Limb (tissue), 2 donors: ENCODE results near the gene CHML.
A peak's percentile ranks its signal among the peaks of the same experiment; 100 is the strongest.
"Not testable (repeated sequence)": the region's sequence is repeated elsewhere in the genome, so short reads cannot be mapped to it uniquely, and the experiment has no call there.

Experiments used
- DNase-seq, 2 donors: peaks; one replicate each; pipeline ENCODE4 v3.0.0-alpha.2; 2016; ENCODE audit errors: extremely low spot score in 2 of 2

Gene CHML, protein sequence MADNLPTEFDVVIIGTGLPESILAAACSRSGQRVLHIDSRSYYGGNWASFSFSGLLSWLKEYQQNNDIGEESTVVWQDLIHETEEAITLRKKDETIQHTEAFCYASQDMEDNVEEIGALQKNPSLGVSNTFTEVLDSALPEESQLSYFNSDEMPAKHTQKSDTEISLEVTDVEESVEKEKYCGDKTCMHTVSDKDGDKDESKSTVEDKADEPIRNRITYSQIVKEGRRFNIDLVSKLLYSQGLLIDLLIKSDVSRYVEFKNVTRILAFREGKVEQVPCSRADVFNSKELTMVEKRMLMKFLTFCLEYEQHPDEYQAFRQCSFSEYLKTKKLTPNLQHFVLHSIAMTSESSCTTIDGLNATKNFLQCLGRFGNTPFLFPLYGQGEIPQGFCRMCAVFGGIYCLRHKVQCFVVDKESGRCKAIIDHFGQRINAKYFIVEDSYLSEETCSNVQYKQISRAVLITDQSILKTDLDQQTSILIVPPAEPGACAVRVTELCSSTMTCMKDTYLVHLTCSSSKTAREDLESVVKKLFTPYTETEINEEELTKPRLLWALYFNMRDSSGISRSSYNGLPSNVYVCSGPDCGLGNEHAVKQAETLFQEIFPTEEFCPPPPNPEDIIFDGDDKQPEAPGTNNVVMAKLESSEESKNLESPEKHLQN

DNA sequence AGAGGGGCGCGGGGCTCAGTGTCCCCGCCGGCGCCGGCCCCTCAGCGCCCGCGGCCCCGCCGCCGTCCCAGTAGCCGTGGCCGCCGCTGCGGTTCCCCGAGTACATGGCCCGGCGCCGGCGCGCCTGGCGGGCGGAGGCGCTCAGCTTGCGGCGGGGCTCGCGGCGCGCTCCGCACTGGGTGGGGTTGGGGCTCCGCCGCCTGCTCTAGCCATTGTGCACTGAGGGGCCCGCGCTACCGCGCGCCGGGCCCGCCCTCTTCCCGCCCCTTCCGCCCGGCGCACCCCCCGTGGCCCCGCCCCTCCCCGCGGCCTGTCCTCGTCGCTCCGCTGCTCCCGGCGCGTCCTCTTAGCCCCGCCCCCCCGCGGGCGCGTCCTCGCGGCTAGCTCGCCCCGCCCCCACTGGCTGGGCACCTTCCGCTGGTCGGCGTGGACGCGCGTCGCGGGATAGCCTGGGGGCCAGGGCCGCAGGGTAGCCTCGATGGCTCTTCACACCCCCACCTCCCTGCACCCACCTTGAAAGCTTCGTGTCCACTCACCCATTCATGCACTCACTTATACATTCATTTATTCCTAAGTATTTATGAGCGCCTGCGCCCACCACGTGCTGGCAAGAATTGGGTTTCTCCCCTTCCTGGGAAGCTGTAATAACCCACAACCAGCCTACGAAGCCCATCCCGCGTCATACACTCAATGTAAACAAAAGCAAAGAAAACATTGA is at the start of gene CHML, which contains the start of gene OPN3:
Gene CHML, minus strand, starts transcription at position 221 of the 718 bp plus-strand sequence. CDS start 4,603 bp downstream, outside the sequence.
Gene OPN3, minus strand, starts transcription at position 221 of the 718 bp plus-strand sequence. Its CDS starts 115 bp downstream, at position 106.
- peak; percentile 86 to 95 for DNase-seq

DNA sequence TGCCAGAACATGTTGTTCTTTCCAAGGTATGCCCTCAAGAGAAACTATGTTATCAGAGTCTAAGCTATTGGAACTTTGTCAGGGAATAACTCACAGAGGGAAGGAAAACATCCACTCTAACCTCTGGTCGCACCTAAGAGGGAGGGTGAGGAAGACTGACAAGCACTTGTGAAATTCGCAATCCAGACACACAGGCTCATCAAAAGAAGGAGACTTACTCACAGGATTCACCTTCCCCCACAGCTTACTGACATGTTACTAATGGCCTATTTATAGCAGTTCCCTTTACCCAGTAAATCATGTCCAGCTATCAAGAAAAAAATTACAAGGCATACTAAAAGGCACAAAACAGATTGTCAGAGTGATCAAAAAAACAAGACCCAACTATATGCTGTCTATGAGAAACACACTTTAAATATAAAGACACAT is 48.8 kb upstream of the CHML start:
- no peak for DNase-seq

- DNase-seq = no peak
These were observed 43.9 kb upstream of the CHML start for GRCh38 chr1:241684108-241684507.

DNA sequence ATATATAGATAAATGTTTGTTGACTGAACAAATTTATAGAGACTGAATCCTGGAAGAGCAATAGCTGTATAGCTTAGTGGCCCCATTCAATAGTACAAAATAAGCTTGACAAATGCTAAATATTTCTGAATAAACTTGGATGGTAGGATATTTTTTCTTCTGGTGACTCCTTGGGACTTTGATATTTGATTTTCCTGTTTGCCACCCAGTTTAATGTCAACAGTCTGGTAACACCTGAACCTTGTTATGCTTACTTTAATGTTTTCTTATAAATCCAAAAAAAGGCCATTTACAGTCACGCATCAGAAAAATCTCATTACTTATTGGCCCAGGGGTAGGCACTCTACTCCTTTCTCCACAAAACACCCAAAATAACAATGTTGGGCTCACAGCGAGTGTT is 42.8 kb upstream of the CHML start:
- DNase-seq = no peak

GRCh38 chr1:241681861-241682448 is 41.8 kb upstream of the CHML start:
- DNase-seq = not testable (repeated sequence)

GRCh38 chr1:241679961-241680360 is 39.8 kb upstream of the CHML start:
- DNase-seq = no peak

DNA sequence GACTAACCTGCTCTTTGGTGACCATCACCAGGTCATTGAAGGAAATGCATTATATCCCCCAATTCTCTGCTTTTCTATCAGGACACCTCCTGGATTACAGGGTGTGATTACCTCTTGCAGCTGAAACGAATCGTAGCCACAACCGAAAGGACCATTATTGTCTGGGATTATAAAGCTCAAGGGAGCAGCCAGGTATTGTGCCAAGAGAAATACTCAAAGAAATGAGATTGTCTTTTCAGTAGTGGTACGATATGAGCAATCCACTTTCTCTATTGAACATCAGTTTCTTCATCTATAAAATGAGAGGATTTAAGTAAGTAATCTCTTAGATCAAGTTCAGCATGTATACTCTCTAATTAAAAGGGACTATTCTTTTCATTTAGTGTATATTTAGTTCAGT is 39.2 kb upstream of the CHML start:
- no peak for DNase-seq

- DNase-seq = no peak
These were observed 38.4 kb upstream of the CHML start for GRCh38 chr1:241678536-241678935.

GRCh38 chr1:241677201-241677600 is 37.0 kb upstream of the CHML start:
- no peak for DNase-seq

DNA sequence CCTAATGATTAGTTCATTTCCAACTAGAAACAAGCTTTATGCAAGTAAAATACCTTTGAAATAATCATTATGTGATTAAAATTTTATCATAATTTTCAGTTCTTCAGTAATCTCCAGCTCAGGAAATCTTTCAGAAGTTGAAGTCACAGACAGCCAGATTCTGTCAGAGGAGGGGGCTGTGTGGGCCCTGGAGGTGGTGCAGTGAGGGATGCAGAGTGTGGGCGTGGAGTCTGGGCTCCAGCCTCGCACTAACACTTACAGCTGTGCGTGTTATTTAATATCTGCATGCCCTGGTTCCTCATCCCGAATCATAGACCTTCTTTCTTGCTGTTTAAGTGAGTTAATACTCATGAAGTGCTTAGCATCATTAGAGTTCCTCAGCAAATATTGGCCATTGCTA is 35.8 kb upstream of the CHML start:
- no peak for DNase-seq

- DNase-seq = no peak
These were observed 34.7 kb upstream of the CHML start for GRCh38 chr1:241674805-241675384.

DNA sequence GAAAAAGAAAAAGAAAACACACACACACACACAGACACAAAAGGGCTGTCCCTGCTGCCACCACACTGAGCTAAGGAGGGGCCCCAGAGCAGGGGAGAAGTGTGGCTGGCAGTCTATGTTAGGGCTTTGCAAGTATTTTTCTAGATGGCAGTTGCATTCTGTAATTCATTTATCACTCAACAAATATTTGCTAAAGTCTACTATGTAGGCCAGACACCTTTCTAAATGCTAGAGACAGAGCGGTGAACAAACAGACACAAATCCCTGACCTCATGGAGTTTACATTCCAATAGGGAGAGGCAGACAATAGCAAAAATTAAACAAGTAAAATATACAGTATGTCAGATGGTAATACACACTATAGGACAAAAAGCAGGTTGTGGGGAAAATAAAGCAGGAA is 32.1 kb upstream of the CHML start:
- no peak for DNase-seq

- no peak for DNase-seq
These were observed 26.2 kb upstream of the CHML start for GRCh38 chr1:241666419-241666818.

GRCh38 chr1:241660424-241660972 is 20.3 kb upstream of the CHML start:
- no peak for DNase-seq

DNA sequence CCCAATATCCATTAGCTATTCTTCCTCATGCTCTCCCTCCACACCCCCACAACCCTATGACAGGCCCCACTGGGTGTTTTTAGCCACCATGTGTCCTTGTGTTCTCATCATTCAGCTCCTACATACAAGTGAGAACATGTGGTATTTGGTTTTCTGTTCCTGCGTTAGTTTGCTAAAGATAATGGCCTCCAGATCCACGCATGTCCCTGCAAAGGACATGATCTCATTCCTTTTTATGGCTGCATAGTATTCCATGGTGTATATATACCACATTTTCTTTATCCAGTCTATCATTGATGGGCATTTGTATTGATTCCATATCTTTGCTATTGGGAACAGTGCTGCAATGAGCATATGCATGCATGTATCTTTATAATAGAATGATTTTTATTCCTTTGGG is 18.8 kb upstream of the CHML start:
- not testable (repeated sequence) for DNase-seq

DNA sequence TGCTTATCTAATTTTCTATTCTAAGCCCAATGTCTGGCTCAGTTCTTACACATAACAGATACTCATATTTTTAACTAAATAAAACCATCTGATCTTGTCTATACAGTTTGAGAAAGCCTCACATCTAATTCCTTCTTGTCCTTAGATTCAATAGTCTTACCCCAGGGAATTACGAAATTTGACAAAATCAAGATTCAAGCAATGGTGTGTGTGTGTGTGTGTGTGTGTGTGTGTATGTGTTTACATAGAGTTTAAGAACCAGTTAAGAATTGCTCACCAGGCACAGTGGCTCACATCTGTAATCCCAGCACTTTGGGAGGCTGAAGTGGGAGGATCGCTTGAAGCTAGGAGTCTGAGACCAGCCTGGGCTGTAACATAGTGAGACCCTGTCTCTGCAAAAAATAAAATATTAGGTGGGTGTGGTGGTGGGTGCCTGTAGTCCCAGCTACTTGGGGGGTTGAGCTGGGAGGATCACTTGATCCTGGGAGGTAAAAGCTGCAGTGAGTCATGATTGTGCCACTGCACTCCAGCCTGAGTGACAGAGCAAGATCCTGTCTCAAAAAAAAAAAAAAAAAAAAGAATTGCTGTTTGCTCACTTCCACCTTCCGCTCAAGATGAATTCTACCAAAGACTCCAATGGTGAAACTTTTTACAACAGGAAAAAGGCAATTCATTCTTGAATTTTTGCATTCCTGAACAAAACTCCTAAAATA is 18.1 kb upstream of the CHML start:
- DNase-seq = no peak

DNA sequence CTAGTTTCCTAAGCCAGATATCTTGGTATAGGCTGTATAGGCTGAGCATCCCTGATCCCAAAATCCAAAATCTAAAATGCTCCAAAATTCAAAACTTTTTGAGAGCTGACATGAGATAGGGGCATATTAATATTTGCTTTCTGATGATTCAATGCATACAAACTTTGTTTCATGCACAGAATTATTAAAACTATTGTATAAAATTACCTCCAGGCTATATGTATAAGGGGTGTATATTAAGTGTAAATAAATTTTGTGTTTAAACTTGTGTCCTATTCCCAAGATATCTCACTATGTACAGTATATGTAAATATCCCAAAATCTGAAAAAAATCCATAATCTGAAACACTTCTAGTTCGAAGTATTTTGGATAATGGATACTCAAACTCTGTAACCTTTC is 14.5 kb upstream of the CHML start:
- no peak for DNase-seq

DNA sequence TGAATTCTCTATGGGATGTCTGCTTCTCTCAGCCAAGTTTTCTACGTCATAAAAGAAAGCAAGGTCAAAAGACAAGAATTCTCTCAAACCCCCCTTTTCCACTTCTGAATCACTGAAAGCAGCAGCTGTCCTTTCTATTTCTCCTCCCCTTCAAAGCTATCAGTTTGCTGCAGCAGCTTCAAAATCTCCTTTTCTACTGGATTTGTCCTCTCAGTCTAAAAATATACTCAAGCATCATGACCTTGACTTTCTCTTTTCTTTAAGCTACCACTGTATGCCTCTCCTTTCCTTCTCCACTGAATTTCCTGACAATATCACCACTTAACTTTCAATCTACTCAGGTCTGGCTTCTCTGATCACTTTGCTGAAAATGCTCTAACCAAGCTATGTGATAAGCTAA is 13.8 kb upstream of the CHML start:
- DNase-seq = no peak

GRCh38 chr1:241652012-241652411 is 11.8 kb upstream of the CHML start, which contains the start of gene WDR64:
Gene WDR64, plus strand, starts transcription at chr1:241652281. Its CDS starts 204 bp downstream, at chr1:241652485.
- DNase-seq = no peak

- no peak for DNase-seq
These were observed 8.0 kb upstream of the CHML start for GRCh38 chr1:241648159-241648558.
